Activated CD8-positive, alpha-beta T cell treated with anti-CD3 and anti-CD28 coated beads for 36 hours (primary cell): ENCODE results near the gene ATP13A1. TPM values are rescaled to one million over a fixed set of nuclear protein-coding genes. Genes with fewer than 3 reads are reported as not detected.
"Not testable (repeated sequence)": the region's sequence is repeated elsewhere in the genome, so short reads cannot be mapped to it uniquely, and the experiment has no call there.

Experiments used
- ATAC-seq: fragments of 200-7000 bp; cut with Tn5 transposase; one replicate; pipeline ENCODE4 v1.10.0; 2021; ENCODE audit warnings: mild to moderate bottlenecking, moderate library complexity
- CTCF ChIA-PET: fragments of 350-600 bp; sonication (Branson Sonifier 250); formaldehyde crosslinking; loops from one replicate; lab custom pipeline; 2021; ENCODE audit warnings: antibody characterized with exemption; lab: Charles Lee
- POLR2A ChIA-PET: fragments of 350-600 bp; sonication (Branson Sonifier 250); formaldehyde crosslinking; loops from one replicate; lab custom pipeline; 2021; ENCODE audit warnings: antibody characterized with exemption; lab: Charles Lee
- DNase-seq: peaks from one replicate; pipeline ENCODE4 v3.0.0-alpha.2; 2020
- H3K27ac Mint-ChIP-seq: one replicate; pipeline ENCODE4 v1.8.0; 2021; ENCODE audit warnings: mild to moderate bottlenecking, mixed read lengths
- H3K27me3 Mint-ChIP-seq: one replicate; pipeline ENCODE4 v1.8.0; 2021; ENCODE audit warnings: mixed read lengths
- H3K36me3 Mint-ChIP-seq: one replicate; pipeline ENCODE4 v1.8.0; 2021; ENCODE audit warnings: low read depth, mixed read lengths
- H3K4me1 Mint-ChIP-seq: one replicate; pipeline ENCODE4 v1.8.0; 2021; ENCODE audit warnings: low read depth, mixed read lengths
- H3K4me3 Mint-ChIP-seq: one replicate; pipeline ENCODE4 v1.8.0; 2021; ENCODE audit warnings: mild to moderate bottlenecking, moderate library complexity, mixed read lengths
- H3K9me3 Mint-ChIP-seq: one replicate; pipeline ENCODE4 v1.8.0; 2021; ENCODE audit warnings: mixed read lengths
- intact Hi-C: fragments of 100-400 bp; cut with micrococcal nuclease; formaldehyde crosslinking; loops from one replicate; pipeline ENCODE4 v1.10.0; 2022
- total RNA-seq, 2 experiments: library from RNA; stranded (reverse); gene quantifications; one replicate each; pipeline ENCODE4 v1.2.3, GENCODE V29; 2021
- TF ChIP-seq, protein P1 (sequence below): fragments of 200-600 bp; IDR thresholded peaks from one replicate; pipeline ENCODE4 v1.8.0; 2022; ENCODE audit warnings: antibody characterized with exemption, mild to moderate bottlenecking

ATP13A1 gene
- total RNA-seq, 2 experiments from 2014 or later, result 52.4 to 53.1 TPM

DNA sequence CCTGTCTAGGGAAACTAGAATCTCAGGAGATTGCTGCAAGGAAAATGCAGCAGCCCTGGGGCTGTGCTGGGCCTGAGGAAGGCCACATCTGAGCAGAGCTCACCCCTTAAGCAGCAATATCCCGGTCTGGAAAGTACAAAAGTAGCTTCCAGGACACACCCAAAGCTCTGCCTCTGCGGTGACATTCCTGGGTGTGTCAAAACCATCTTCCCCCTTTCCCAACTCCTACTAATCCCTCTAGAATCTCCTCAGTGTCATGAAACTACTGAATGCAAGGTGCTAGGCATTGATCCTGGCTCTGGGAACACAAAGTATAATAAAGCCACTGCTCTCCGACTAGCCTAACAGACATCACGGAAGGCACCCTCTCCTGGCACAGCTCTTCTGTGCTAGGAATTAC lies 50.0 kb downstream of the ATP13A1 start:
- Mint-ChIP-seq H3K9me3 (no peaks in the 10 kb centered on the region), H3K27me3 (no peaks in the 10 kb centered on the region), H3K4me3 (no peak overlapping the region), H3K27ac (no peak overlapping the region), H3K36me3 (peaks cover 8% of the 10 kb centered on the region), H3K4me1 (peaks cover 50% of the 10 kb centered on the region)
- intact Hi-C loops, result no loop called here
- TF ChIP-seq, protein P1, sequence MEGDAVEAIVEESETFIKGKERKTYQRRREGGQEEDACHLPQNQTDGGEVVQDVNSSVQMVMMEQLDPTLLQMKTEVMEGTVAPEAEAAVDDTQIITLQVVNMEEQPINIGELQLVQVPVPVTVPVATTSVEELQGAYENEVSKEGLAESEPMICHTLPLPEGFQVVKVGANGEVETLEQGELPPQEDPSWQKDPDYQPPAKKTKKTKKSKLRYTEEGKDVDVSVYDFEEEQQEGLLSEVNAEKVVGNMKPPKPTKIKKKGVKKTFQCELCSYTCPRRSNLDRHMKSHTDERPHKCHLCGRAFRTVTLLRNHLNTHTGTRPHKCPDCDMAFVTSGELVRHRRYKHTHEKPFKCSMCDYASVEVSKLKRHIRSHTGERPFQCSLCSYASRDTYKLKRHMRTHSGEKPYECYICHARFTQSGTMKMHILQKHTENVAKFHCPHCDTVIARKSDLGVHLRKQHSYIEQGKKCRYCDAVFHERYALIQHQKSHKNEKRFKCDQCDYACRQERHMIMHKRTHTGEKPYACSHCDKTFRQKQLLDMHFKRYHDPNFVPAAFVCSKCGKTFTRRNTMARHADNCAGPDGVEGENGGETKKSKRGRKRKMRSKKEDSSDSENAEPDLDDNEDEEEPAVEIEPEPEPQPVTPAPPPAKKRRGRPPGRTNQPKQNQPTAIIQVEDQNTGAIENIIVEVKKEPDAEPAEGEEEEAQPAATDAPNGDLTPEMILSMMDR, result no peak
- CTCF ChIA-PET, result interaction anchor here (1.5 to 2.7 kb wide), 2 partner anchors 20 to 82 kb away, joined by 5 to 10 read pairs; no protein-coding TSS in a partner anchor
- no peak for ATAC-seq
- DNase-seq, result no peak
- POLR2A ChIA-PET, result interaction anchor here (0.8 to 1.9 kb wide), 3 partner anchors 10 to 81 kb away, joined by 3 to 7 read pairs (median 3); no protein-coding TSS in a partner anchor

DNA sequence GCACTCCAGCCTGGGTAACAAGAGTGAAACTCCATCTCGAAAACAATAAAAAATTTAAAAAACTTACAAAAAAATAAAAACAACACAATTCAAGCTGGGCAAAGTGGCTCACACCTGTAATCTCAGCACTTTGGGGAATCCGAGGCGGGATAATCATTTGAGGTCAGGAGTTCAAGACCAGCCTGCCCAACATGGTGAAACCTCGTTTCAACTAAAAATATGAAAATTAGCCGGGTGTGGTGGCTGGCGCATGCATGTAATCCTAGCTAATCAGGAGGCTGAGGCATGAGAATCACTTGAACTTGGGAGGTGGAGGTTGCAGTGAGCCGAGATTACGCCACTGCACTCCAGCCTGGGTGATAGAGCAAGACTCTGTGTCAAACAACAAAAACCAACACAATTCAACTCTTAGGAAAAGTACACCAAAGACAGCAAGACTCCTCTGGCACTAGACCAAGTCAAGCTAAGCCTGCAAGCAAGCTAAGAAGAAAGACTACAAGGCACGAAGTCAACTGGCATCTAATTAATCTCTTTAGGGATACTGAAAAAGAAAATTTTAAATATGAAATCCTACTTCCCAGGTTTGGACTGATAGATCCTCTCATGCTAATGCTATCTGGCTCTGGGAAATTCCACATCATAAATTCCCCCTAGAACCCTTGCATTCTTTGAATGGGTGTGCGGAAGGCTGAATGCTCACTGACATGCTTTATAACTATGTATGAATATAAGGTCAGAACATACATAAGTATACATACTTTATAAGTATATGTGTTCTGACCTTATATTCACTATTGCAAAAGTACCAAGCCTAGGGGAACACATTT lies 52.9 kb downstream of the ATP13A1 start:
- Mint-ChIP-seq H3K9me3 (no peaks in the 10 kb centered on the region), H3K36me3 (peaks cover 13% of the 10 kb centered on the region), H3K4me3 (no peak overlapping the region), H3K27ac (no peak overlapping the region), H3K27me3 (no peaks in the 10 kb centered on the region), H3K4me1 (peaks cover 45% of the 10 kb centered on the region)
- POLR2A ChIA-PET, result interaction anchor here (1.0 to 1.2 kb wide), 2 partner anchors 8 to 14 kb away, joined by 4 to 5 read pairs; no protein-coding TSS in a partner anchor
- DNase-seq (no peak), ATAC-seq (no peak)
- intact Hi-C loops, result no loop called here
- TF ChIP-seq, protein P1, result no peak
- CTCF ChIA-PET, result interaction anchor here (0.6 to 1.7 kb wide), 4 partner anchors 8 to 56 kb away, joined by 3 to 5 read pairs (median 4); partner anchors contain the start of gene GMIP

DNA sequence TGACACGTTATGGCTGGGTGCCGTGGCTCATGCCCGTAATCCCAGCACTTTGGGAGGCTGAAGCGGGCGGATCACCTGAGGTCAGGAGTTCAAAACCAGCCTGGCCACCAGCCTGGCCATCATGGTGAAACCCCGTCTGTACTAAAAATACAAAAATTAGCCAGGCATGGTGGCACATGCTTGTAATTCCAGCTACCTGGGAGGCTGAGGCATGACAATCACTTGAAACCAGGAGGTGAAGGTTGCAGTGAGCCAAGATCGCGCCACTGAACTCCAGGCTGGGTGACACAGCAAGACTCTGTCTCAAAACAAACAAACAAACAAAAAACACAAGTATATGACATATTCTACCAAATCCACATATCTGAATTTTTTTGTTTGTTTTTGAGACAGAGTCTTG lies 56.8 kb downstream of the ATP13A1 start:
- intact Hi-C loops, ATAC-seq, H3K27me3 Mint-ChIP-seq, H3K4me3 Mint-ChIP-seq, H3K9me3 Mint-ChIP-seq, DNase-seq: not testable (repeated sequence)
- Mint-ChIP-seq H3K27ac (peak overlapping the region; percentile 83), H3K36me3 (peaks cover 13% of the 10 kb centered on the region), H3K4me1 (peaks cover 45% of the 10 kb centered on the region)
- ChIA-PET POLR2A (interaction anchor here (1.0 to 2.2 kb wide), 4 partner anchors 12 to 75 kb away, joined by 3 to 5 read pairs (median 4); partner anchors contain the start of gene PBX4), CTCF (interaction anchor here (1.1 to 3.4 kb wide), 3 partner anchors 37 to 74 kb away, joined by 3 to 16 read pairs (median 4); partner anchors contain the start of gene GMIP)

DNA sequence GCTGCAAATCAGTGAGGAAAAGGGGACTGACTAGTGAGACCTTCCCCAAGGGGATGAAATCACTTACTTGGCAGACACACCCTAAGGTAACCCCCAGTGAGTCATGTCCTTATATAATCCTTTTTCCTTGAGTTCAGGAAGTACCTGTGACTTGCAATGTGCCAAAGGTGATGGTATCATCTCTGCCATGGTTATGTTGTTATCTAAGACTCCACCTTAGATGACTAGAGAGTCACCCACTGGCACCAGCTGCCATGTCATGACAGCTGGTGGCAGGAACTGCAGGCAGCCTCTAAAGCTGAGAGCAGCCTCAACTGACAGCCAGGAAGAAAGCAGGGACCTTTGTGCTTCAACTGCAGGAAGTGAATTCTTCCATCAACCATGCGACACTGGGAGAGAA lies 57.5 kb downstream of the ATP13A1 start:
- TF ChIP-seq, protein P1, result no peak
- POLR2A ChIA-PET, result interaction anchor here (1.0 to 2.2 kb wide), 4 partner anchors 12 to 74 kb away, joined by 3 to 5 read pairs (median 4); partner anchors contain the start of gene PBX4
- Mint-ChIP-seq H3K36me3 (peaks cover 19% of the 10 kb centered on the region), H3K27me3 (no peaks in the 10 kb centered on the region), H3K4me1 (peaks cover 52% of the 10 kb centered on the region), H3K27ac (peak overlapping the region; percentile 83), H3K4me3 (no peak overlapping the region), H3K9me3 (no peaks in the 10 kb centered on the region)
- CTCF ChIA-PET, result interaction anchor here (1.1 to 3.4 kb wide), 3 partner anchors 15 to 51 kb away, joined by 3 to 16 read pairs (median 5); partner anchors contain the start of gene GMIP
- ATAC-seq, result peak; percentile 75
- intact Hi-C loops, result no loop called here
- DNase-seq, result peak; percentile 66

DNA sequence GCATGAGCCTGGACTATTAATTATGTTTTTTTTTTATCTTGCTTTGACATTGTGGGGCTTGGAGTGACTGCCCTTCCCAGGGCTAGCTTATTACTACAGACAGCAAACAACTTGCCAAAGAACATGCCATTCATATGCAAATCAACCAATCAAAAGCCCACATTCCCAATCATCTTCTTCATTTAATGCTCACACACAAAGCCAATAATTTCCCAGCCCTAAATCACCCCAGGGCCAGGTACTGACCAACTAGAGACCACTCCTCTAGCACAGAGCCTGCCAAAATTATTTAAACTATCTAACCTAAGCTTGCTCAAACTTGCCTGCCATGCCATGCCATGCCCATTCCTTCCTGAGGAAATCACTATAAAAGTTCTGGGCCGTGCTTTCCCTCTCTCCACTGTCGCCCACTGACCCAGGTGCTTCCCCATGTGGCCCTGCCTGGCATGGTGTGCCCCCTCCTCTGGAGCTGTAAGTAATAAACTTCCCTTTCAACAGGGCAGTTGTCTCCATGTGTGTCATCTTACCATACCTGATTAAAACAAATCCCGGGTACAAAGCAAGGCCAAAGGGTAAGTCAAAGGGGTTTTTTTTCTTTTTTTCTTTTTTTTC lies 60.7 kb downstream of the ATP13A1 start:
- H3K9me3 Mint-ChIP-seq, result no peaks in the 10 kb centered on the region
- H3K27me3 Mint-ChIP-seq, result no peaks in the 10 kb centered on the region
- intact Hi-C loops, result no loop called here
- TF ChIP-seq, protein P1, result no peak
- DNase-seq, result no peak
- peaks cover 58% of the 10 kb centered on the region for H3K4me1 Mint-ChIP-seq
- CTCF ChIA-PET, result no interaction called here
- ATAC-seq, result no peak
- H3K4me3 Mint-ChIP-seq, result no peak overlapping the region
- POLR2A ChIA-PET, result interaction anchor here (0.9 to 2.2 kb wide), 5 partner anchors 8 to 66 kb away, joined by 3 to 7 read pairs (median 4); no protein-coding TSS in a partner anchor
- H3K27ac Mint-ChIP-seq, result peak overlapping the region; percentile 79
- H3K36me3 Mint-ChIP-seq, result peaks cover 19% of the 10 kb centered on the region
